ENCODE measurements around the gene ASMTL.

GRCh38 chrX:1380672-1381233 lies 72.0 kb downstream of the ASMTL start:
- TF ChIP-seq POLR2A (IDR thresholded peaks at IDR 0.05) (no peak), CTCF (IDR thresholded peaks at IDR 0.05) (no peak)

Data from vagina (tissue), 2 donors.